ENCODE results near the gene UPK1A. TPM values are rescaled to one million over a fixed set of nuclear protein-coding genes. Genes with fewer than 3 reads are reported as not detected.
A peak's percentile ranks its signal among the peaks of the same experiment; 100 is the strongest.

Gene UPK1A
- total RNA-seq, 2 experiments from 2014 or later, result 1.8 to 2.2 TPM

GRCh38 chr19:35669974-35670373 is 3.7 kb downstream of the UPK1A start:
- no peaks in the 10 kb centered on the region for H3K36me3 Mint-ChIP-seq (ENCODE audit: low read depth)
- TF ChIP-seq CTCF (IDR thresholded peaks at IDR 0.05), result no peak
- no peaks in the 10 kb centered on the region for H3K9me3 Mint-ChIP-seq
- CTCF ChIA-PET, result no interaction called here
- POLR2A ChIA-PET, result no interaction called here
- DNase-seq (no peak), ATAC-seq (no peak)
- no peak overlapping the region for H3K4me3 Mint-ChIP-seq
- intact Hi-C loops (cut with micrococcal nuclease), result no loop called here
- peaks cover 8% of the 10 kb centered on the region for H3K4me1 Mint-ChIP-seq (ENCODE audit: low read depth)
- no peak overlapping the region for H3K27ac Mint-ChIP-seq
- H3K27me3 Mint-ChIP-seq, result peaks cover 22% of the 10 kb centered on the region

DNA sequence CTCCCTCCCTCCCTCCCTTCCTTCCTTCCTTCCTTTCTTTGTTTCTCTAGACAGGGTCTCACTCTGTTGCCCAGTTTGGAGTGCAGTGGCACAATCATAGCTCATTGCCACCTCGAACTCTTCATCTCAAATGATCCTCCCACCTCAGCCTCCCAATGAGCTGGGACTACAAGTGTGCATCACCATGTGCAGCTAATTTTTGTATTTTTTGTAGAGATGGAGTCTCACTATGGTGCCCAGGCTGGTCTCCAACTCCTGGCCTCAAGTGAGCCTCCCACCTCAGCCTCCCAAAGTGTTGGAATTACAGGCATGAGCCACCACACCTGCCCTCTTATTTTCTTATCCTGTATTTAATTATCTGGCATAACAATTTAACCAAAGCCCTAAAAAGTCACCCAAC is 4.4 kb downstream of the UPK1A start:
- DNase-seq (no peak), ATAC-seq (no peak)
- Mint-ChIP-seq H3K4me1 (ENCODE audit: low read depth) (peaks cover 8% of the 10 kb centered on the region), H3K27me3 (peaks cover 23% of the 10 kb centered on the region), H3K27ac (no peak overlapping the region), H3K36me3 (ENCODE audit: low read depth) (no peaks in the 10 kb centered on the region), H3K9me3 (no peaks in the 10 kb centered on the region), H3K4me3 (no peak overlapping the region)
- intact Hi-C loops (cut with micrococcal nuclease), result no loop called here
- no peak for TF ChIP-seq CTCF (IDR thresholded peaks at IDR 0.05)
- ChIA-PET POLR2A (interaction anchor here (0.7 kb wide), 1 partner anchor 175 kb away, joined by 4 read pairs; no protein-coding TSS in a partner anchor), CTCF (interaction anchor here (0.7 kb wide), 1 partner anchor 499 kb away, joined by 3 read pairs; no protein-coding TSS in a partner anchor)

DNA sequence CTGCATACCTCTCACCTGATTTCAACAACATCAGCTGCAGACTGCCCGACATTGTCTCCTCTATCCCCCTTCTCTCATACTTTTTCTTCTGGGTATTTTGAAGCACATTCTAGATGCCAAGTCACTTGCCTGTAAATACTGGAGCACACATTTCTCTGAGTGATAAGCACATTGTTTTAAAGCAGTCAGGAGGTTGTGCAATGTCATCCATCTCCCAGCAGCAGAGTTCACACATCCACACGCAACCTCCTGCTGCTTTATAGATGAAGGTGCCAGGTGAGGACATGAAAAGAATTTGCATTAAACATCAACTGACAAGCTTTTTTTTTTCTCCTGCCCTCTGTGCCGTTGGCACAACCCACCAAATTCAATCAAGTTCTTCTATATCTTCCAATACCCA is 5.5 kb downstream of the UPK1A start:
- H3K27ac Mint-ChIP-seq, result no peak overlapping the region
- H3K9me3 Mint-ChIP-seq, result no peaks in the 10 kb centered on the region
- no peak for ATAC-seq
- intact Hi-C loops (cut with micrococcal nuclease), result no loop called here
- H3K27me3 Mint-ChIP-seq, result peaks cover 26% of the 10 kb centered on the region
- DNase-seq, result no peak
- H3K36me3 Mint-ChIP-seq (ENCODE audit: low read depth), result no peaks in the 10 kb centered on the region
- peaks cover 8% of the 10 kb centered on the region for H3K4me1 Mint-ChIP-seq (ENCODE audit: low read depth)
- TF ChIP-seq CTCF (IDR thresholded peaks at IDR 0.05), result no peak
- POLR2A ChIA-PET, result interaction anchor here (0.7 kb wide), 1 partner anchor 65 kb away, joined by 3 read pairs; no protein-coding TSS in a partner anchor
- no peak overlapping the region for H3K4me3 Mint-ChIP-seq
- CTCF ChIA-PET, result interaction anchor here (0.7 kb wide), 1 partner anchor 41 kb away, joined by 3 read pairs; no protein-coding TSS in a partner anchor

DNA sequence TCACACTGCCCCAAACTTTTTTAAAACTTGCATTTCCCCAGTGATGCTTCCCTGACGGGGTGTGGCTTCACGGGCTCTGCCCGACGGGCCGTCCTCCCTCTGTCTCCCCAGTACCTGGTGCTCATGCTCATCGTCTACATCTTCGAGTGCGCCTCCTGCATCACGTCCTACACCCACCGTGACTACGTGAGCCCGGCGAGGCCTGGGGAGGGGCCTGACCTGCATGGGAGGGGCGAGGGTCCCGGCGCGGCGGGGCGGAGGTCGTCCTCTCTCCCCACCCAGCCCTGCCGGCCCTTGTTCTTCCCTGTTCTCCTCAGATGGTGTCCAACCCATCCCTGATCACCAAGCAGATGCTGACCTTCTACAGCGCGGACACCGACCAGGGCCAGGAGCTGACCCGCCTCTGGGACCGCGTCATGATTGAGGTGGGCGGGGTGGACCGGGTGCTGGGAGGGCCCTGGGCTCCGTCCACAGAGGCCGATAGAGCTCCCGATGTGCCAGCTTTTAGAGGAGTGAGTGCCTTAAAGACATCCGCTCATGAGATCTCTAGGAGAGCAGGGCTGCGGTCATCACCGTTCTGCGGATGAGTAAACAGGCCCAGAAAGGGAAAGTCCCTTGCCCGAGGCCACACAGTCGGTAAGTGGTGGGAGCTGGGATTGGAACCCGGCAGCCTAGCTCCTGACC is 6.9 kb downstream of the UPK1A start:
- Mint-ChIP-seq H3K4me3 (peak overlapping the region; percentile 56), H3K27me3 (peaks cover 26% of the 10 kb centered on the region), H3K4me1 (ENCODE audit: low read depth) (peaks cover 8% of the 10 kb centered on the region), H3K36me3 (ENCODE audit: low read depth) (no peaks in the 10 kb centered on the region), H3K27ac (peak overlapping the region; percentile 60), H3K9me3 (no peaks in the 10 kb centered on the region)
- peak; percentile 84 for DNase-seq
- peak; percentile 91 for ATAC-seq
- ChIA-PET POLR2A (interaction anchor here (0.8 to 2.9 kb wide), 4 partner anchors 12 to 145 kb away, joined by 3 to 7 read pairs (median 4); partner anchors contain the start of genes COX6B1 and ETV2), CTCF (interaction anchor here (0.7 to 1.5 kb wide), 3 partner anchors 13 to 147 kb away, joined by 3 to 4 read pairs (median 3); partner anchors contain the start of gene COX6B1)
- no peak for TF ChIP-seq CTCF (IDR thresholded peaks at IDR 0.05)
- intact Hi-C loops (cut with micrococcal nuclease), result no loop called here

DNA sequence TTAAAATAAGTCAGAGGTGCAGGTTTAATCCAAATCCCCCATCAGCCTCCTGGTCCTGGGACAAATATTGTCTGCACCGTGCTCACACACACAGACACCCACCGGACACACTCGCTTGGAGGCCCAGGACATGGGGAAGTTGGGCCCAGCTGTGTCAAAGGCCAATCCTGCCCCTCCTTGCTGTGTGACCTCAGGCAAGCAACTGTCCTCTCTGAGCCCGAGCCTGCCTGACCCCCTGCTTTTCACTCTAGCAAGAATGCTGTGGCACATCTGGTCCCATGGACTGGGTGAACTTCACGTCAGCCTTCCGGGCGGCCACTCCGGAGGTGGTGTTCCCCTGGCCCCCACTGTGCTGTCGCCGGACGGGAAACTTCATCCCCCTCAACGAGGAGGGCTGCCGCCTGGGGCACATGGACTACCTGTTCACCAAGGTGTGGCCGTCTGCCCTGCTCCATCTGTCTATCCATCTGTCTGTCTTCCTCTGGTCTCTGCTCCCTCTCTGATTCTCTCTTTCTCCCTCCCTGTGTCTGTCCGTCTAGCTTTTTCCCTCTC is 9.3 kb downstream of the UPK1A start:
- DNase-seq (no peak), ATAC-seq (no peak)
- no peak for TF ChIP-seq CTCF (IDR thresholded peaks at IDR 0.05)
- no peak overlapping the region for H3K27ac Mint-ChIP-seq
- H3K9me3 Mint-ChIP-seq, result no peaks in the 10 kb centered on the region
- ChIA-PET POLR2A (interaction anchor here (0.6 to 0.7 kb wide), 3 partner anchors 97 to 167 kb away, joined by 3 read pairs; no protein-coding TSS in a partner anchor), CTCF (interaction anchor here (0.6 kb wide), 1 partner anchor 19 kb away, joined by 3 read pairs; no protein-coding TSS in a partner anchor)
- no peaks in the 10 kb centered on the region for H3K36me3 Mint-ChIP-seq (ENCODE audit: low read depth)
- no peak overlapping the region for H3K4me3 Mint-ChIP-seq
- intact Hi-C loops (cut with micrococcal nuclease), result no loop called here
- H3K27me3 Mint-ChIP-seq, result peaks cover 18% of the 10 kb centered on the region
- H3K4me1 Mint-ChIP-seq (ENCODE audit: low read depth), result peaks cover 8% of the 10 kb centered on the region
